SK-N-SH (cell line): ENCODE measurements around the gene ATR. TPM values are rescaled to one million over a fixed set of nuclear protein-coding genes. Genes with fewer than 3 reads are reported as not detected.

Source experiments
- CTCF ChIA-PET: fragments of 300-600, 350-600 bp; formaldehyde crosslinking; extraction: SDS; loops from one replicate; lab custom pipeline; 2021; lab: Yijun Ruan, JAX
- POLR2A ChIA-PET: fragments of 350-600 bp; sonication (Branson Sonifier 250); formaldehyde crosslinking; extraction: SDS; loops from one replicate; lab custom pipeline; 2020; ENCODE audit warnings: antibody characterized with exemption, inconsistent platforms; lab: Yijun Ruan, JAX
- DNase-seq: peaks from one replicate; pipeline ENCODE4 v3.0.0; 2012
- H2AFZ ChIP-seq: fragments of 200-600 bp; sonication (generic); 2 replicates; pipeline ENCODE4 v1.8.1; 2016; ENCODE audit warnings: antibody characterized with exemption, mild to moderate bottlenecking, low read depth
- H3F3A ChIP-seq: fragments of 200-600 bp; sonication (generic); replicated peaks from 2 replicates; pipeline ENCODE3; 2016; ENCODE audit warnings: antibody characterized with exemption, mild to moderate bottlenecking; ENCODE audit not compliant: insufficient read depth
- H3K27ac ChIP-seq, 2 experiments: fragments of 200-500 bp in 1 of 2; fragments of 200-600 bp in 1 of 2; sonication (Bioruptor generic) in 1 of 2; sonication (generic), shearing (Covaris generic) in 1 of 2; 2 replicates each; pipeline versions ENCODE4 v1.5.1 to v1.6.1; 2014 to 2016; ENCODE audit warnings: low read depth in 2 of 2, inconsistent platforms in 1 of 2, low read length in 1 of 2, mild to moderate bottlenecking in 1 of 2, mixed read lengths in 1 of 2
- H3K27me3 ChIP-seq: fragments of 200-600 bp; sonication (generic), shearing (Covaris generic); 2 replicates; pipeline ENCODE4 v1.6.1; 2016; ENCODE audit warnings: mixed run types; ENCODE audit not compliant: insufficient read depth
- H3K36me3 ChIP-seq, 2 experiments: fragments of 200-500 bp in 1 of 2; fragments of 200-600 bp in 1 of 2; sonication (Bioruptor generic) in 1 of 2; sonication (generic) in 1 of 2; replicated peaks in 1 of 2; 2 replicates each; pipeline versions ENCODE3 to v1.5.1; 2014 to 2016; ENCODE audit warnings: low read length in 1 of 2, mild to moderate bottlenecking in 1 of 2; ENCODE audit not compliant: insufficient read depth in 2 of 2, control insufficient read depth in 1 of 2
- H3K4me1 ChIP-seq, 2 experiments: fragments of 200-500 bp in 1 of 2; fragments of 200-600 bp in 1 of 2; sonication (Bioruptor generic) in 1 of 2; sonication (generic), shearing (Covaris generic) in 1 of 2; 2 replicates each; pipeline versions ENCODE4 v1.5.1 to v1.6.1; 2014 to 2016; ENCODE audit warnings: low read depth in 1 of 2, low read length in 1 of 2, mixed run types in 1 of 2; ENCODE audit not compliant: insufficient read depth in 2 of 2, control insufficient read depth in 1 of 2
- H3K4me2 ChIP-seq: fragments of 200-600 bp; sonication (generic), shearing (Covaris generic); 2 replicates; pipeline ENCODE4 v1.6.1; 2017; ENCODE audit warnings: mixed run types
- H3K4me3 ChIP-seq, 2 experiments: fragments of 200-500 bp in 1 of 2; fragments of 200-600 bp in 1 of 2; sonication (Bioruptor generic) in 1 of 2; sonication (generic), shearing (Covaris generic) in 1 of 2; 2 replicates each; pipeline versions ENCODE4 v1.5.1 to v1.8.1; 2014 to 2016; ENCODE audit warnings: low read depth in 2 of 2, inconsistent platforms in 1 of 2, low read length in 1 of 2, mild to moderate bottlenecking in 1 of 2, mixed read lengths in 1 of 2, moderate library complexity in 1 of 2
- H3K79me2 ChIP-seq: fragments of 200-600 bp; sonication (generic); 2 replicates; pipeline ENCODE4 v1.8.1; 2017; ENCODE audit warnings: mild to moderate bottlenecking; ENCODE audit not compliant: insufficient read depth
- H3K9ac ChIP-seq: fragments of 200-600 bp; sonication (generic); 2 replicates; pipeline ENCODE4 v1.6.1; 2017; ENCODE audit warnings: mixed run types
- H3K9me2 ChIP-seq: fragments of 200-600 bp; sonication (generic); 2 replicates; pipeline ENCODE4 v1.6.1; 2017; ENCODE audit warnings: mixed run types
- H3K9me3 ChIP-seq: fragments of 200-600 bp; sonication (generic); 2 replicates; pipeline ENCODE4 v1.6.1; 2017; ENCODE audit warnings: mixed run types, mild to moderate bottlenecking, moderate library complexity
- H4K20me1 ChIP-seq: fragments of 200-600 bp; sonication (generic); 2 replicates; pipeline ENCODE4 v1.6.1; 2017; ENCODE audit warnings: mild to moderate bottlenecking, mixed run types; ENCODE audit not compliant: insufficient read depth
- CHD2 ChIP-seq: fragments of 150-350 bp; IDR thresholded peaks from 2 replicates; pipeline ENCODE4 v1.6.1; 2018; ENCODE audit warnings: low read length; ENCODE audit not compliant: partially characterized antibody
- ELF1 ChIP-seq: IDR thresholded peaks from 2 replicates; pipeline ENCODE4 v1.4.0; 2012
- FOSL2 ChIP-seq: IDR thresholded peaks from 2 replicates; pipeline ENCODE4 v1.4.0; 2012; ENCODE audit warnings: low read depth, mild to moderate bottlenecking, moderate library complexity, borderline replicate concordance
- FOXM1 ChIP-seq: IDR thresholded peaks from 2 replicates; pipeline ENCODE4 v1.4.0; 2012; ENCODE audit warnings: low read depth, mild to moderate bottlenecking
- GATA2 ChIP-seq: sonication (generic); formaldehyde crosslinking; IDR thresholded peaks from 2 replicates; pipeline ENCODE4 v1.5.0; 2020; ENCODE audit warnings: mild to moderate bottlenecking, missing genetic modification reagents
- JUND ChIP-seq: IDR thresholded peaks from 2 replicates; pipeline ENCODE4 v1.4.0; 2012
- MEF2A ChIP-seq: IDR thresholded peaks from 2 replicates; pipeline ENCODE4 v1.4.0; 2012; ENCODE audit warnings: low read depth, borderline replicate concordance
- POLR2AphosphoS5 ChIP-seq: IDR thresholded peaks from 2 replicates; pipeline ENCODE4 v1.6.1; 2012; ENCODE audit warnings: low read depth, low read length
- RFX5 ChIP-seq: IDR thresholded peaks from 2 replicates; pipeline ENCODE4 v1.6.1; 2012; ENCODE audit warnings: mild to moderate bottlenecking, improper control_type of control experiment, low read length
- TCF12 ChIP-seq: IDR thresholded peaks from 2 replicates; pipeline ENCODE4 v1.4.0; 2012
- TEAD4 ChIP-seq: IDR thresholded peaks from 2 replicates; pipeline ENCODE4 v1.4.0; 2012; ENCODE audit warnings: mild to moderate bottlenecking, borderline replicate concordance; ENCODE audit not compliant: insufficient read depth
- WGBS: methylation state at CpG from one replicate; pipeline ENCODE4 v1.1.6; 2017; ENCODE audit warnings: low lambda C conversion rate; 5-methylcytosine and 5-hydroxymethylcytosine counted together
- polyA plus RNA-seq, 3 experiments: library from polyadenylated mRNA; depleted of rRNA; stranded (reverse); fragments of >200 nt; gene quantifications; 2 replicates each; pipeline ENCODE4 v1.2.3, GENCODE V29; 2012
- TF ChIP-seq, protein P1 (sequence below): fragments of 200-600 bp; sonication (generic); IDR thresholded peaks from 2 replicates; pipeline ENCODE4 v1.6.1; 2017; ENCODE audit warnings: antibody characterized with exemption, mild to moderate bottlenecking, moderate library complexity
- TF ChIP-seq, protein P2 (sequence below): fragments of 150-350 bp; IDR thresholded peaks from 2 replicates; pipeline ENCODE4 v1.6.1; 2017; ENCODE audit warnings: antibody characterized with exemption, low read length, low read depth, borderline replicate concordance
- TF ChIP-seq, protein P3 (sequence below): fragments of 150-350 bp; IDR thresholded peaks from 2 replicates; pipeline ENCODE4 v1.6.1; 2016; ENCODE audit warnings: mild to moderate bottlenecking, low read depth, low read length

The ATR gene
- polyA plus RNA-seq, 1 of the 3 experiments (the other 2 are of a cell fraction), result 7.3 TPM

DNA sequence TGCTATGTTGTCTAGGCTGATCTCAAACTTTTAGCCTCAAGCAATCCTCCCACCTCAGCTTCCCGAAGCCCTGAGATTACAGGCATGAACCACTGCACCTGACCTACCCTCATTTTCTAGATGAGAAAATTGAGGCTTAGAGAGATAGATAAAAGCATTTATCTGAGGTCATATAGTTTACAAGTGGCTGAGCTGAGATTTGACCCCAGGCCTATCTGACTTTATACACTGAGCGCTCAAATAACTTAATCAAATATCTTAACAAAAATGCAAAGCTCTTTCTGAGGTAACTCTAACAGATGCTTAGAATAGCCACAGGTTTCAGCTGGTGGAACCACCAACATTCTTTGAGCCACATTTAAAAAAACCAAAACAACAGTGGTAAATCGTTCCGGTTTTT, 23.2 kb upstream of the ATR start:
- no peak for DNase-seq
- Histone ChIP-seq H2AFZ (no peak overlapping the region), H3K4me2 (no peak overlapping the region), H3K4me1 (peaks cover 0 to 4% of the 10 kb centered on the region in 2 experiments; a peak in 2 of 4 replicates), H3K9ac (no peak overlapping the region), H3K27me3 (no peaks in the 10 kb centered on the region), H3F3A (no peaks in the 10 kb centered on the region), H3K79me2 (no peaks in the 10 kb centered on the region), H4K20me1 (no peaks in the 10 kb centered on the region), H3K9me3 (no peaks in the 10 kb centered on the region), H3K36me3 (no peaks in the 10 kb centered on the region), H3K27ac (no peak overlapping the region), H3K4me3 (no peak overlapping the region), H3K9me2 (no peaks in the 10 kb centered on the region)
- POLR2A ChIA-PET, result no interaction called here
- CTCF ChIA-PET, result interaction anchor here (2.9 kb wide), 1 partner anchor 14 kb away, joined by 9 read pairs; no protein-coding TSS in a partner anchor
- WGBS, result 89% methylated on average over 4 of the region's 4 CpGs
- TF ChIP-seq RFX5 (no peak), MEF2A (no peak), JUND (no peak), GATA2 (CRISPR knock-in tag) (no peak), ELF1 (no peak), TCF12 (no peak)

DNA sequence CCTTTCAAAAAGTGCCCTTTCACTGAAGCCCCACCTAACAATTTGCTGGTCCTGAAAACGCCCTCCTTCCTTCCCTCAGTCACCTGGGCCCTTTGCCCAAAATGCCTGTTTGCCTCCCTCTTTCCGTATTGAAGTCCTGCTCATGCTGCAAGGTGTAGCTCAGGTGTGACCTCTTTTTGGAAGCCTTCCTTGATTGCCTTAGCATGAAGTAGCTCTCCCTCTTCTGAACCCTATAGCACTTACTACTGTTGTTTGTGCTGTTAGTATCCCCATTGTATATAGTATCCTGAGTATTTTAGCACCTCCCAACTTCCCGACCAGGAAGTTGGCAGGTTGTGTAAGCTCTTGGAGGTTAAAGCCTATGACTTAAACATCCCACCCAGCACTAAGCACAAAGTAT, 19.4 kb upstream of the ATR start:
- DNase-seq, result no peak
- no peaks in the 10 kb centered on the region for H4K20me1 ChIP-seq
- no peak overlapping the region for H2AFZ ChIP-seq
- H3K9me3 ChIP-seq, result no peaks in the 10 kb centered on the region
- peaks cover 10% of the 10 kb centered on the region for H3F3A ChIP-seq
- WGBS, result 88% methylated on average over 3 of the region's 3 CpGs
- CTCF ChIA-PET, result interaction anchor here (1.2 to 2.1 kb wide), 3 partner anchors 12 to 397 kb away, joined by 3 to 7 read pairs (median 4); no protein-coding TSS in a partner anchor
- no peaks in the 10 kb centered on the region for H3K9me2 ChIP-seq
- TF ChIP-seq FOXM1, result no peak
- H3K4me2 ChIP-seq, result no peak overlapping the region
- no peaks in the 10 kb centered on the region for H3K27me3 ChIP-seq
- no peak overlapping the region for H3K9ac ChIP-seq
- no peaks in the 10 kb centered on the region for H3K36me3 ChIP-seq
- H3K27ac ChIP-seq, result no peak overlapping the region
- H3K4me3 ChIP-seq, result no peak overlapping the region
- POLR2A ChIA-PET, result no interaction called here
- H3K4me1 ChIP-seq, result peaks cover 5 to 7% of the 10 kb centered on the region in 2 experiments; a peak in 3 of 4 replicates
- no peaks in the 10 kb centered on the region for H3K79me2 ChIP-seq

DNA sequence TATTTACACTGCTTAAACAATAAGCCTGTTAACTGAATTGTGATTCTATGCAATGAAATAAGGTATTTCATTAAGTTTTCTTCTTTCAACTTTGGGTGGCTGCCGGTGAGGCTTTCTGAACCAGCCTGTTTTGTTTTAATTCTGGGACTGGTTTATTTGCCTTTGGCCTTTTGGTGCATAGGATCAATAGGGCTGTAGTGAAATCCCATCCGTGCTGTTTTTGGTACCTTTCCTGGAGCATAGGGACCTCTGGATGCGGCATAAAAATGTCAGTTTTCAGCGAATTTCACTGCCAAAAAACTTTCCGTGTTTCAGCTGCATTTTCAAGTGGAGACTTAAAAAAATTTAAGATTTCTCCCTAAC, 18.2 kb upstream of the ATR start:
- H4K20me1 ChIP-seq, result no peaks in the 10 kb centered on the region
- no peaks in the 10 kb centered on the region for H3K79me2 ChIP-seq
- ChIA-PET POLR2A (interaction anchor here (0.9 to 1.1 kb wide), 2 partner anchors 20 to 127 kb away, joined by 3 to 4 read pairs; partner anchors contain the start of gene TRPC1), CTCF (interaction anchor here (1.0 to 2.1 kb wide), 3 partner anchors 10 to 260 kb away, joined by 3 to 7 read pairs (median 4); no protein-coding TSS in a partner anchor)
- peaks cover 5 to 7% of the 10 kb centered on the region in 2 experiments; a peak in 3 of 4 replicates for H3K4me1 ChIP-seq
- H3K9me3 ChIP-seq, result no peaks in the 10 kb centered on the region
- peak overlapping the region; percentile 74 to 76 for H3K4me3 ChIP-seq
- no peak for TF ChIP-seq CHD2
- no peak for TF ChIP-seq FOSL2
- TF ChIP-seq, protein P1, sequence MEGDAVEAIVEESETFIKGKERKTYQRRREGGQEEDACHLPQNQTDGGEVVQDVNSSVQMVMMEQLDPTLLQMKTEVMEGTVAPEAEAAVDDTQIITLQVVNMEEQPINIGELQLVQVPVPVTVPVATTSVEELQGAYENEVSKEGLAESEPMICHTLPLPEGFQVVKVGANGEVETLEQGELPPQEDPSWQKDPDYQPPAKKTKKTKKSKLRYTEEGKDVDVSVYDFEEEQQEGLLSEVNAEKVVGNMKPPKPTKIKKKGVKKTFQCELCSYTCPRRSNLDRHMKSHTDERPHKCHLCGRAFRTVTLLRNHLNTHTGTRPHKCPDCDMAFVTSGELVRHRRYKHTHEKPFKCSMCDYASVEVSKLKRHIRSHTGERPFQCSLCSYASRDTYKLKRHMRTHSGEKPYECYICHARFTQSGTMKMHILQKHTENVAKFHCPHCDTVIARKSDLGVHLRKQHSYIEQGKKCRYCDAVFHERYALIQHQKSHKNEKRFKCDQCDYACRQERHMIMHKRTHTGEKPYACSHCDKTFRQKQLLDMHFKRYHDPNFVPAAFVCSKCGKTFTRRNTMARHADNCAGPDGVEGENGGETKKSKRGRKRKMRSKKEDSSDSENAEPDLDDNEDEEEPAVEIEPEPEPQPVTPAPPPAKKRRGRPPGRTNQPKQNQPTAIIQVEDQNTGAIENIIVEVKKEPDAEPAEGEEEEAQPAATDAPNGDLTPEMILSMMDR, result no peak
- TF ChIP-seq, protein P2, sequence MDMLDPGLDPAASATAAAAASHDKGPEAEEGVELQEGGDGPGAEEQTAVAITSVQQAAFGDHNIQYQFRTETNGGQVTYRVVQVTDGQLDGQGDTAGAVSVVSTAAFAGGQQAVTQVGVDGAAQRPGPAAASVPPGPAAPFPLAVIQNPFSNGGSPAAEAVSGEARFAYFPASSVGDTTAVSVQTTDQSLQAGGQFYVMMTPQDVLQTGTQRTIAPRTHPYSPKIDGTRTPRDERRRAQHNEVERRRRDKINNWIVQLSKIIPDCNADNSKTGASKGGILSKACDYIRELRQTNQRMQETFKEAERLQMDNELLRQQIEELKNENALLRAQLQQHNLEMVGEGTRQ, result no peak
- TF ChIP-seq, protein P3, sequence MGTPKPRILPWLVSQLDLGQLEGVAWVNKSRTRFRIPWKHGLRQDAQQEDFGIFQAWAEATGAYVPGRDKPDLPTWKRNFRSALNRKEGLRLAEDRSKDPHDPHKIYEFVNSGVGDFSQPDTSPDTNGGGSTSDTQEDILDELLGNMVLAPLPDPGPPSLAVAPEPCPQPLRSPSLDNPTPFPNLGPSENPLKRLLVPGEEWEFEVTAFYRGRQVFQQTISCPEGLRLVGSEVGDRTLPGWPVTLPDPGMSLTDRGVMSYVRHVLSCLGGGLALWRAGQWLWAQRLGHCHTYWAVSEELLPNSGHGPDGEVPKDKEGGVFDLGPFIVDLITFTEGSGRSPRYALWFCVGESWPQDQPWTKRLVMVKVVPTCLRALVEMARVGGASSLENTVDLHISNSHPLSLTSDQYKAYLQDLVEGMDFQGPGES, result no peak
- TF ChIP-seq TEAD4, result no peak
- no peak for TF ChIP-seq POLR2AphosphoS5
- DNase-seq, result no peak
- no peaks in the 10 kb centered on the region for H3K36me3 ChIP-seq
- no peaks in the 10 kb centered on the region for H3K9me2 ChIP-seq
- peak overlapping the region; percentile 84 for H3K4me2 ChIP-seq
- H3K27ac ChIP-seq, result peak overlapping the region in 1 of 2 experiments; percentile 56; a peak in 1 of 4 replicates
- H3F3A ChIP-seq, result peaks cover 10% of the 10 kb centered on the region
- WGBS, result 11% methylated on average over 5 of the region's 5 CpGs
- H3K9ac ChIP-seq, result peak overlapping the region; percentile 73; the same call in 1 of the 2 replicates
- no peaks in the 10 kb centered on the region for H3K27me3 ChIP-seq
- H2AFZ ChIP-seq, result peak overlapping the region; percentile 92
